GM21360 (cell line): ENCODE measurements around the gene VCY.
"Not testable (repeated sequence)": the region's sequence is repeated elsewhere in the genome, so short reads cannot be mapped to it uniquely, and the experiment has no call there.

Experiments used
- ATAC-seq: cut with Tn5 transposase; IDR thresholded peaks from one replicate; pipeline ENCODE4 v1.9.1; 2021; ENCODE audit warnings: mild to moderate bottlenecking, moderate library complexity; ENCODE audit not compliant: unreplicated experiment

The VCY gene

GRCh38 chrY:13986373-13986772 lies at the start of gene VCY:
Gene VCY (minus strand): TSS chrY:13986473. CDS start chrY:13986440, 33 bp downstream.
- ATAC-seq = not testable (repeated sequence)

- ATAC-seq = not testable (repeated sequence)
These were observed 44.1 kb upstream of the VCY start for GRCh38 chrY:14030395-14030794.

- not testable (repeated sequence) for ATAC-seq
These were observed 25.6 kb upstream of the VCY start for GRCh38 chrY:14011916-14012315.

- not testable (repeated sequence) for ATAC-seq
These were observed 43.9 kb downstream of the VCY start for GRCh38 chrY:13942406-13942805.
